Measurements from ENCODE around the gene C14orf119. TPM values are rescaled to one million over a fixed set of nuclear protein-coding genes. Genes with fewer than 3 reads are reported as not detected.

C14orf119 gene
- total RNA-seq, 1 donor from 2014 or later = 25.5 TPM

DNA sequence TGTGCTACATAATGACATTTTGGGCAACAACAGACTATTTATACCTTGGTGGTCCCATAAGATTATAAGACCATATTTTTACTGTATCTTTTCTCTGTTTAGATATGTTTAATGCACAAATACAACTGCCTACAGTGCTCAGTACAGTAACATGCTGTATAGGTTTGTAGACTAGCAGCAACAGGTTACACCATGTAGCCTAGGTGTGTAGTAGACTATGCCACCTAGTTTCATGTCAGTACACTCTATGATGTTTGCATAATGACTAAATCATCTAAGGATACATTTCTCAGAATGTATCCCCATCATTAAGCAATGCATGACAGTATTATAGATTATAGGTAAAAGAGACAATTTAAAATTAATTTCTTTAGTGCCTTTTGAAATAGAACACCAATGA, 54.4 kb downstream of the C14orf119 start:
- no peak for DNase-seq

Other genes with a start within 250 kb of the C14orf119 start
- 30.5 TPM for gene LRP10, start 223.8 kb upstream of the C14orf119 start, total RNA-seq
- 0.72 TPM for gene REM2, start 212.3 kb upstream of the C14orf119 start, total RNA-seq
- gene RBM23, start 176.4 kb upstream of the C14orf119 start, total RNA-seq = 162 TPM
- 64.8 TPM for gene PRMT5, start 166.1 kb upstream of the C14orf119 start, total RNA-seq
- 60.3 TPM for gene HAUS4, start 138.4 kb upstream of the C14orf119 start, total RNA-seq
- gene AJUBA, start 113.0 kb upstream of the C14orf119 start, total RNA-seq = 47.2 TPM
- gene C14orf93, start 85.4 kb upstream of the C14orf119 start, total RNA-seq = 13.5 TPM
- gene PSMB5, start 60.6 kb upstream of the C14orf119 start, total RNA-seq = 190 TPM
- not detected for gene PSMB11, start 53.3 kb upstream of the C14orf119 start, total RNA-seq
- 4.5 TPM for gene CDH24, start 38.0 kb upstream of the C14orf119 start, total RNA-seq
- 103 TPM for gene ACIN1, start 369 bp upstream of the C14orf119 start, total RNA-seq
- gene CIROP, start 9.5 kb downstream of the C14orf119 start, total RNA-seq = not detected
- not detected for gene CEBPE, start 23.8 kb downstream of the C14orf119 start, total RNA-seq
- 5.6 TPM for gene SLC7A8, start 88.2 kb downstream of the C14orf119 start, total RNA-seq
- gene RNF212B, start 142.4 kb downstream of the C14orf119 start, total RNA-seq = not detected
- 6.7 TPM for gene HOMEZ, start 190.6 kb downstream of the C14orf119 start, total RNA-seq
- 12.4 TPM for gene PPP1R3E, start 207.4 kb downstream of the C14orf119 start, total RNA-seq
- 24.1 TPM for gene BCL2L2, start 211.3 kb downstream of the C14orf119 start, total RNA-seq
- 55.6 TPM for gene PABPN1, start 226.0 kb downstream of the C14orf119 start, total RNA-seq